IMR-90 (cell line): ENCODE measurements around the gene GALNT9. TPM values are rescaled to one million over a fixed set of nuclear protein-coding genes. Genes with fewer than 3 reads are reported as not detected.

Experiments used
- ATAC-seq: fragments of 200-7000 bp; cut with Tn5 transposase; 2 replicates; pipeline ENCODE4 v1.9.1; 2020; ENCODE audit warnings: low read depth, mild to moderate bottlenecking, moderate library complexity
- BruUV-seq: library from RNA; stranded (reverse); fragments of 400-500 nt; replicated peaks from 2 replicates; lab custom pipeline; 2021; lab: Mats Ljungman, UMichigan
- CTCF ChIA-PET: fragments of 300-600 bp; formaldehyde crosslinking; extraction: SDS; loops from one replicate; lab custom pipeline; 2021; ENCODE audit warnings: antibody characterized with exemption; lab: Yijun Ruan, JAX
- POLR2A ChIA-PET: fragments of 300-600 bp; sonication (Branson Sonifier 250); formaldehyde crosslinking; loops from one replicate; lab custom pipeline; 2022; ENCODE audit warnings: antibody characterized with exemption; ENCODE audit not compliant: unreplicated experiment; lab: Charles Lee
- DNase-seq: peaks from one replicate; pipeline ENCODE4 v3.0.0; 2013
- H2AFZ ChIP-seq: replicated peaks from 2 replicates; pipeline ENCODE3; 2013; ENCODE audit warnings: low read length, mild to moderate bottlenecking; ENCODE audit not compliant: poor library complexity
- H2AK5ac ChIP-seq: 2 replicates; pipeline ENCODE4 v1.6.1; 2013; ENCODE audit warnings: low read depth, low read length, inconsistent platforms
- H2AK9ac ChIP-seq: replicated peaks from 2 replicates; pipeline ENCODE3; 2013; ENCODE audit warnings: mild to moderate bottlenecking, low read depth, low read length, moderate library complexity; ENCODE audit not compliant: poor library complexity
- H2BK120ac ChIP-seq: 2 replicates; pipeline ENCODE4 v1.6.1; 2013; ENCODE audit warnings: low read depth, low read length, inconsistent platforms
- H2BK15ac ChIP-seq: 3 replicates; pipeline ENCODE4 v1.6.1; 2013; ENCODE audit warnings: low read depth, low read length, inconsistent platforms
- H2BK20ac ChIP-seq: 2 replicates; pipeline ENCODE4 v1.6.1; 2013; ENCODE audit warnings: low read depth, mild to moderate bottlenecking, inconsistent platforms, low read length, moderate library complexity
- H2BK5ac ChIP-seq: 2 replicates; pipeline ENCODE4 v1.6.1; 2013; ENCODE audit warnings: mild to moderate bottlenecking, low read depth, low read length, inconsistent platforms; ENCODE audit not compliant: poor library complexity, severe bottlenecking
- H3K14ac ChIP-seq: replicated peaks from 2 replicates; pipeline ENCODE4 v1.6.1; 2013; ENCODE audit warnings: low read depth, low read length, inconsistent platforms
- H3K18ac ChIP-seq: 2 replicates; pipeline ENCODE4 v1.6.1; 2013; ENCODE audit warnings: low read depth, low read length, control low read depth
- H3K23ac ChIP-seq: 2 replicates; pipeline ENCODE4 v1.6.1; 2013; ENCODE audit warnings: low read depth, low read length, inconsistent platforms
- H3K27ac ChIP-seq: 2 replicates; pipeline ENCODE4 v1.5.1; 2013; ENCODE audit warnings: mild to moderate bottlenecking, control low read depth, low read length; ENCODE audit not compliant: insufficient read depth
- H3K27me3 ChIP-seq: 2 replicates; pipeline ENCODE4 v1.6.1; 2013; ENCODE audit warnings: low read length; ENCODE audit not compliant: control insufficient read depth, insufficient read depth
- H3K36me3 ChIP-seq: 2 replicates; pipeline ENCODE4 v1.6.1; 2013; ENCODE audit warnings: low read length, mixed read lengths; ENCODE audit not compliant: control insufficient read depth, insufficient read depth
- H3K4ac ChIP-seq: 2 replicates; pipeline ENCODE4 v1.6.1; 2013; ENCODE audit warnings: low read depth, low read length, inconsistent platforms
- H3K4me1 ChIP-seq: 2 replicates; pipeline ENCODE4 v1.6.1; 2013; ENCODE audit warnings: low read length, mixed read lengths; ENCODE audit not compliant: control insufficient read depth, insufficient read depth
- H3K4me2 ChIP-seq: 2 replicates; pipeline ENCODE4 v1.6.1; 2013; ENCODE audit warnings: low read depth, mild to moderate bottlenecking, control low read depth, low read length, moderate library complexity
- H3K4me3 ChIP-seq: 2 replicates; pipeline ENCODE4 v1.5.1; 2013; ENCODE audit warnings: low read depth, mild to moderate bottlenecking, control low read depth, low read length, moderate library complexity; ENCODE audit not compliant: insufficient read depth
- H3K56ac ChIP-seq: 2 replicates; pipeline ENCODE4 v1.6.1; 2013; ENCODE audit warnings: low read length, inconsistent platforms; ENCODE audit not compliant: insufficient read depth; ENCODE audit errors: extremely low read depth
- H3K79me1 ChIP-seq, 2 experiments: 2 replicates each; pipeline ENCODE4 v1.6.1; 2013; ENCODE audit warnings: low read length in 2 of 2, inconsistent platforms in 1 of 2, low read depth in 1 of 2
- H3K9ac ChIP-seq: 2 replicates; pipeline ENCODE4 v1.6.1; 2013; ENCODE audit warnings: low read depth, low read length, control low read depth
- H3K9me1 ChIP-seq: 2 replicates; pipeline ENCODE4 v1.6.1; 2013; ENCODE audit warnings: low read length, inconsistent platforms; ENCODE audit not compliant: insufficient read depth
- H3K9me3 ChIP-seq: 2 replicates; pipeline ENCODE4 v1.6.1; 2013; ENCODE audit warnings: low read length; ENCODE audit not compliant: control insufficient read depth, insufficient read depth
- H4K20me1 ChIP-seq: 2 replicates; pipeline ENCODE4 v1.6.1; 2013; ENCODE audit warnings: low read length, inconsistent platforms; ENCODE audit not compliant: insufficient read depth
- H4K5ac ChIP-seq: 2 replicates; pipeline ENCODE4 v1.6.1; 2013; ENCODE audit warnings: mild to moderate bottlenecking, low read depth, low read length, control low read depth
- H4K8ac ChIP-seq, 2 experiments: 2 replicates each; pipeline ENCODE4 v1.6.1; 2013; ENCODE audit warnings: low read depth in 2 of 2, low read length in 2 of 2, control low read depth in 1 of 2, inconsistent platforms in 1 of 2
- H4K91ac ChIP-seq: 2 replicates; pipeline ENCODE4 v1.6.1; 2013; ENCODE audit warnings: low read depth, low read length, inconsistent platforms; ENCODE audit not compliant: insufficient read depth
- BHLHE40 ChIP-seq: fragments of 150-350 bp; IDR thresholded peaks from 2 replicates; pipeline ENCODE4 v1.6.1; 2016; ENCODE audit warnings: mild to moderate bottlenecking, low read depth, low read length
- CEBPB ChIP-seq: IDR thresholded peaks from 2 replicates; pipeline ENCODE4 v1.6.1; 2012; ENCODE audit warnings: low read depth, low read length, improper control_type of control experiment
- CHD1 ChIP-seq: IDR thresholded peaks from 2 replicates; pipeline ENCODE4 v1.6.1; 2012; ENCODE audit warnings: low read depth, low read length, improper control_type of control experiment
- FOS ChIP-seq: fragments of 150-350 bp; IDR thresholded peaks from 2 replicates; pipeline ENCODE4 v1.6.1; 2016; ENCODE audit warnings: low read depth, low read length
- MAFK ChIP-seq: IDR thresholded peaks from 2 replicates; pipeline ENCODE4 v1.6.1; 2012; ENCODE audit warnings: low read depth, low read length, improper control_type of control experiment
- MAZ ChIP-seq: IDR thresholded peaks from 2 replicates; pipeline ENCODE4 v1.6.1; 2012; ENCODE audit warnings: low read depth, mild to moderate bottlenecking, low read length, improper control_type of control experiment, moderate library complexity, borderline replicate concordance
- MXI1 ChIP-seq: IDR thresholded peaks from 2 replicates; pipeline ENCODE4 v1.6.1; 2012; ENCODE audit warnings: low read depth, mild to moderate bottlenecking, low read length, moderate library complexity, borderline replicate concordance
- NFE2L2 ChIP-seq: fragments of 150-350 bp; IDR thresholded peaks from 2 replicates; pipeline ENCODE4 v1.6.1; 2016; ENCODE audit warnings: low read depth, mild to moderate bottlenecking, low read length
- POLR2A ChIP-seq: IDR thresholded peaks from 2 replicates; pipeline ENCODE4 v1.6.1; 2012; ENCODE audit warnings: mild to moderate bottlenecking, low read depth, low read length
- RAD21 ChIP-seq: IDR thresholded peaks from 2 replicates; pipeline ENCODE4 v1.6.1; 2012; ENCODE audit warnings: low read length, improper control_type of control experiment
- RCOR1 ChIP-seq: IDR thresholded peaks from 2 replicates; pipeline ENCODE4 v1.6.1; 2012; ENCODE audit warnings: mild to moderate bottlenecking, low read length, improper control_type of control experiment; ENCODE audit not compliant: insufficient replicate concordance
- RFX5 ChIP-seq: IDR thresholded peaks from 2 replicates; pipeline ENCODE4 v1.8.0; 2012; ENCODE audit warnings: low read depth, mild to moderate bottlenecking, low read length, moderate library complexity
- SMC3 ChIP-seq: fragments of 150-350 bp; IDR thresholded peaks from 2 replicates; pipeline ENCODE4 v1.6.1; 2016; ENCODE audit warnings: low read depth, mild to moderate bottlenecking, antibody characterized with exemption, low read length, moderate library complexity
- WGBS, 2 experiments: methylation state at CpG; one replicate each; pipeline versions ENCODE4 v1.1.5 to v1.1.7; 2013; ENCODE audit warnings: missing lambda C conversion rate in 2 of 2; ENCODE audit not compliant: insufficient read length in 1 of 2; ENCODE audit errors: extremely low coverage in 2 of 2; 5-methylcytosine and 5-hydroxymethylcytosine counted together
- dilution Hi-C: fragments of 300-500 bp; cut with HindIII; formaldehyde crosslinking; loops from one replicate; pipeline ENCODE4 v1.14.3; 2018; ENCODE audit warnings: low sequenced_read_pairs; ENCODE audit not compliant: unreplicated experiment
- in situ Hi-C: fragments of 300-500 bp; cut with MboI; formaldehyde crosslinking; loops from 3 replicates; pipeline ENCODE4 v1.14.3; 2019; ENCODE audit warnings: low sequenced_read_pairs, inconsistent platforms, mixed read lengths
- intact Hi-C: fragments of 100-400 bp; cut with micrococcal nuclease; formaldehyde crosslinking; loops from 2 replicates; pipeline ENCODE4 v1.10.0; 2022
- polyA plus RNA-seq, 3 experiments: library from polyadenylated mRNA; depleted of rRNA; stranded (reverse); fragments of >200 nt; gene quantifications; 2 replicates each; pipeline ENCODE4 v1.2.3, GENCODE V29; 2012; ENCODE audit warnings: low replicate concordance in 1 of 3
- total RNA-seq: library from RNA; depleted of rRNA; stranded (reverse); fragments of >200 nt; gene quantifications from 2 replicates; pipeline ENCODE4 v1.2.3, GENCODE V29; 2012
- TF ChIP-seq, protein P1 (sequence below): conservative IDR thresholded peaks from 2 replicates; pipeline ENCODE4 v1.5.1; 2012; ENCODE audit warnings: mild to moderate bottlenecking, low read depth, low read length, improper control_type of control experiment
- TF ChIP-seq, protein P2 (sequence below): fragments of 150-350 bp; IDR thresholded peaks from 2 replicates; pipeline ENCODE4 v1.6.1; 2017; ENCODE audit warnings: mild to moderate bottlenecking, antibody characterized with exemption, low read length, low read depth
- TF ChIP-seq, protein P3 (sequence below): fragments of 150-350 bp; IDR thresholded peaks from 2 replicates; pipeline ENCODE4 v1.6.1; 2016; ENCODE audit warnings: low read depth, mild to moderate bottlenecking, low read length, moderate library complexity, borderline replicate concordance

The GALNT9 gene
- total and polyA plus RNA-seq, 2 of the 4 experiments (the other 2 are of a cell fraction), result under 0.01 to 0.12 TPM

DNA sequence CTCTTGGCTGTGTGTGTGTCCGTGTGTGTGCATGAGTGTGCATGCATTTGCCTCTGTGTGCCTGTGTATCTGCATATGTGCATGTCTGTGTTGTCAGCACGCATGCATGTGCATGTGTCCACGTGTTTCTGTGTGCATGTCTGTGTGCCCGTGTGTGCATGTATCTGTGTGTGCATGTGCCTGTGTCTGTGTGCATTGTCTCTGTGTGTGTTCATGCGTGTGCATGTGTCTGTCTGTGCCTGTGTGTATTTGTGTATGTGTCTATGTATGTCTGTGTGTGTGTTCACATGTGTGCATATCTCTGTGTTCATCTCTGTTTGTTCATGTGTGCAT is 1.1 kb upstream of the GALNT9 start:
- no peak overlapping the region for H4K8ac ChIP-seq
- no peak overlapping the region for H2AK5ac ChIP-seq
- H3K18ac ChIP-seq, result no peak overlapping the region
- no peak overlapping the region for H2BK120ac ChIP-seq
- no peaks in the 10 kb centered on the region for H3K36me3 ChIP-seq
- TF ChIP-seq, protein P1, sequence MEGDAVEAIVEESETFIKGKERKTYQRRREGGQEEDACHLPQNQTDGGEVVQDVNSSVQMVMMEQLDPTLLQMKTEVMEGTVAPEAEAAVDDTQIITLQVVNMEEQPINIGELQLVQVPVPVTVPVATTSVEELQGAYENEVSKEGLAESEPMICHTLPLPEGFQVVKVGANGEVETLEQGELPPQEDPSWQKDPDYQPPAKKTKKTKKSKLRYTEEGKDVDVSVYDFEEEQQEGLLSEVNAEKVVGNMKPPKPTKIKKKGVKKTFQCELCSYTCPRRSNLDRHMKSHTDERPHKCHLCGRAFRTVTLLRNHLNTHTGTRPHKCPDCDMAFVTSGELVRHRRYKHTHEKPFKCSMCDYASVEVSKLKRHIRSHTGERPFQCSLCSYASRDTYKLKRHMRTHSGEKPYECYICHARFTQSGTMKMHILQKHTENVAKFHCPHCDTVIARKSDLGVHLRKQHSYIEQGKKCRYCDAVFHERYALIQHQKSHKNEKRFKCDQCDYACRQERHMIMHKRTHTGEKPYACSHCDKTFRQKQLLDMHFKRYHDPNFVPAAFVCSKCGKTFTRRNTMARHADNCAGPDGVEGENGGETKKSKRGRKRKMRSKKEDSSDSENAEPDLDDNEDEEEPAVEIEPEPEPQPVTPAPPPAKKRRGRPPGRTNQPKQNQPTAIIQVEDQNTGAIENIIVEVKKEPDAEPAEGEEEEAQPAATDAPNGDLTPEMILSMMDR, result no peak
- TF ChIP-seq CEBPB (no peak), SMC3 (no peak), MAZ (no peak), MAFK (no peak), FOS (no peak), POLR2A (no peak), MXI1 (no peak), BHLHE40 (no peak), NFE2L2 (no peak), RFX5 (no peak), RAD21 (no peak), CHD1 (no peak), RCOR1 (no peak)
- TF ChIP-seq, protein P2, sequence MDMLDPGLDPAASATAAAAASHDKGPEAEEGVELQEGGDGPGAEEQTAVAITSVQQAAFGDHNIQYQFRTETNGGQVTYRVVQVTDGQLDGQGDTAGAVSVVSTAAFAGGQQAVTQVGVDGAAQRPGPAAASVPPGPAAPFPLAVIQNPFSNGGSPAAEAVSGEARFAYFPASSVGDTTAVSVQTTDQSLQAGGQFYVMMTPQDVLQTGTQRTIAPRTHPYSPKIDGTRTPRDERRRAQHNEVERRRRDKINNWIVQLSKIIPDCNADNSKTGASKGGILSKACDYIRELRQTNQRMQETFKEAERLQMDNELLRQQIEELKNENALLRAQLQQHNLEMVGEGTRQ, result no peak
- TF ChIP-seq, protein P3, sequence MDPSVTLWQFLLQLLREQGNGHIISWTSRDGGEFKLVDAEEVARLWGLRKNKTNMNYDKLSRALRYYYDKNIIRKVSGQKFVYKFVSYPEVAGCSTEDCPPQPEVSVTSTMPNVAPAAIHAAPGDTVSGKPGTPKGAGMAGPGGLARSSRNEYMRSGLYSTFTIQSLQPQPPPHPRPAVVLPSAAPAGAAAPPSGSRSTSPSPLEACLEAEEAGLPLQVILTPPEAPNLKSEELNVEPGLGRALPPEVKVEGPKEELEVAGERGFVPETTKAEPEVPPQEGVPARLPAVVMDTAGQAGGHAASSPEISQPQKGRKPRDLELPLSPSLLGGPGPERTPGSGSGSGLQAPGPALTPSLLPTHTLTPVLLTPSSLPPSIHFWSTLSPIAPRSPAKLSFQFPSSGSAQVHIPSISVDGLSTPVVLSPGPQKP, result no peak
- H3K14ac ChIP-seq, result no peak overlapping the region
- no peak overlapping the region for H4K5ac ChIP-seq
- H3K27ac ChIP-seq, result no peak overlapping the region
- peaks cover 13% of the 10 kb centered on the region; the same call in 1 of the 2 replicates for H3K9me3 ChIP-seq
- ATAC-seq, result no peak
- no peak overlapping the region for H3K4ac ChIP-seq
- H2BK15ac ChIP-seq, result no peak overlapping the region
- H3K9ac ChIP-seq, result no peak overlapping the region
- H2AFZ ChIP-seq, result no peak overlapping the region
- dilution Hi-C loops (no loop called here), in situ Hi-C loops (no loop called here), intact Hi-C loops (no loop called here)
- no peaks in the 10 kb centered on the region for H4K20me1 ChIP-seq
- H3K4me3 ChIP-seq, result no peak overlapping the region
- no peak overlapping the region for H3K23ac ChIP-seq
- no peak overlapping the region for H3K4me2 ChIP-seq
- no peaks in the 10 kb centered on the region for H3K79me1 ChIP-seq
- no TSS peak for BruUV-seq
- H2AK9ac ChIP-seq, result no peak overlapping the region
- no peak overlapping the region for H3K56ac ChIP-seq
- H3K27me3 ChIP-seq, result peaks cover 4% of the 10 kb centered on the region; the same call in 1 of the 2 replicates
- no peak overlapping the region for H4K91ac ChIP-seq
- H3K4me1 ChIP-seq, result no peaks in the 10 kb centered on the region
- 74% methylated on average over 4 of the region's 5 CpGs; no CpG with 5 or more reads in 1 of the 2 experiments for WGBS, 2 experiments
- DNase-seq, result no peak
- no peaks in the 10 kb centered on the region for H3K9me1 ChIP-seq
- ChIA-PET CTCF (no interaction called here), POLR2A (no interaction called here)
- no peak overlapping the region for H2BK20ac ChIP-seq
- H2BK5ac ChIP-seq, result no peak overlapping the region
